Neural cell (in vitro differentiated cells): ENCODE measurements around the gene TFPT. TPM values are rescaled to one million over a fixed set of nuclear protein-coding genes. Genes with fewer than 3 reads are reported as not detected.

ENCODE experiments used
- H2AFZ ChIP-seq: fragments of 200-600, 300-800 bp; sonication (generic), shearing (Covaris generic); 2 replicates; pipeline ENCODE4 v1.6.0; 2014; ENCODE audit warnings: low read depth, mild to moderate bottlenecking, antibody characterized with exemption, low read length, moderate library complexity
- H3F3A ChIP-seq: fragments of 200-600 bp; shearing (Covaris generic); 2 replicates; pipeline ENCODE4 v1.6.1; 2016; ENCODE audit warnings: mild to moderate bottlenecking, moderate library complexity, mixed read lengths, antibody characterized with exemption, low read length; ENCODE audit not compliant: insufficient read depth, poor library complexity, severe bottlenecking
- H3K27ac ChIP-seq: fragments of 200-600, 300-800 bp; sonication (generic), shearing (Covaris generic); 2 replicates; pipeline ENCODE4 v1.5.1; 2014; ENCODE audit warnings: mild to moderate bottlenecking, low read length, moderate library complexity
- H3K27me3 ChIP-seq: fragments of 300-800, 200-600 bp; sonication (generic), shearing (Covaris generic); 2 replicates; pipeline ENCODE4 v1.6.0; 2014; ENCODE audit warnings: mild to moderate bottlenecking, low read depth, low read length, moderate library complexity; ENCODE audit not compliant: insufficient read depth
- H3K36me3 ChIP-seq: fragments of 300-800, 200-600 bp; sonication (generic), shearing (Covaris generic); 2 replicates; pipeline ENCODE4 v1.5.1; 2014; ENCODE audit warnings: mild to moderate bottlenecking, antibody characterized with exemption, low read length, moderate library complexity; ENCODE audit not compliant: insufficient read depth
- H3K4me2 ChIP-seq: fragments of 300-800, 200-600 bp; sonication (generic), shearing (Covaris generic); 2 replicates; pipeline ENCODE4 v1.6.0; 2014; ENCODE audit warnings: mild to moderate bottlenecking, low read length
- H3K4me3 ChIP-seq: fragments of 300-800, 200-600 bp; sonication (generic), shearing (Covaris generic); 2 replicates; pipeline ENCODE4 v1.5.1; 2014; ENCODE audit warnings: mild to moderate bottlenecking, low read length, moderate library complexity
- H3K79me2 ChIP-seq: fragments of 200-600 bp; shearing (Covaris generic); replicated peaks from 2 replicates; pipeline ENCODE4 v1.6.0; 2014; ENCODE audit warnings: mild to moderate bottlenecking, low read length, moderate library complexity; ENCODE audit not compliant: insufficient read depth
- H3K9ac ChIP-seq: fragments of 300-800, 200-600 bp; sonication (generic), shearing (Covaris generic); 2 replicates; pipeline ENCODE4 v1.6.1; 2016; ENCODE audit warnings: mild to moderate bottlenecking, low read length, mixed read lengths
- H3K9me2 ChIP-seq: fragments of 200-600 bp; shearing (Covaris generic); 2 replicates; pipeline ENCODE4 v1.6.1; 2016; ENCODE audit warnings: mild to moderate bottlenecking, low read length, mixed read lengths; ENCODE audit not compliant: insufficient read depth
- H3K9me3 ChIP-seq: fragments of 200-600, 300-800 bp; sonication (generic), shearing (Covaris generic); 2 replicates; pipeline ENCODE4 v1.6.1; 2016; ENCODE audit warnings: mild to moderate bottlenecking, mixed run types, low read length, moderate library complexity, mixed read lengths
- H4K20me1 ChIP-seq: fragments of 200-600 bp; shearing (Covaris generic); 2 replicates; pipeline ENCODE4 v1.6.1; 2016; ENCODE audit warnings: mild to moderate bottlenecking, mixed run types; ENCODE audit not compliant: insufficient read depth
- EP300 ChIP-seq: fragments of 450-650 bp; conservative IDR thresholded peaks from 2 replicates; pipeline ENCODE4 v1.6.1; 2014; ENCODE audit warnings: antibody characterized with exemption, mild to moderate bottlenecking, moderate library complexity; ENCODE audit not compliant: poor library complexity, severe bottlenecking
- EZH2 ChIP-seq: fragments of 200-600, 300-800 bp; shearing (Covaris generic), sonication (generic); IDR thresholded peaks from 2 replicates; pipeline ENCODE4 v1.6.1; 2014; ENCODE audit warnings: antibody characterized with exemption, low read length, borderline replicate concordance, mild to moderate bottlenecking; ENCODE audit not compliant: insufficient read depth, poor library complexity, severe bottlenecking
- MXI1 ChIP-seq: fragments of 450-650 bp; conservative IDR thresholded peaks from 2 replicates; pipeline ENCODE4 v1.6.1; 2014; ENCODE audit warnings: antibody characterized with exemption, mild to moderate bottlenecking; ENCODE audit not compliant: poor library complexity, severe bottlenecking
- POLR2AphosphoS5 ChIP-seq: IDR thresholded peaks from 2 replicates; pipeline ENCODE4 v1.6.1; 2012
- RAD21 ChIP-seq: fragments of 450-650 bp; conservative IDR thresholded peaks from 2 replicates; pipeline ENCODE4 v1.6.1; 2014; ENCODE audit warnings: antibody characterized with exemption, mild to moderate bottlenecking, moderate library complexity
- SMC3 ChIP-seq: fragments of 450-650 bp; conservative IDR thresholded peaks from 2 replicates; pipeline ENCODE4 v1.6.1; 2014; ENCODE audit warnings: antibody characterized with exemption, mild to moderate bottlenecking, moderate library complexity; ENCODE audit not compliant: poor library complexity
- TAF1 ChIP-seq: IDR thresholded peaks from 2 replicates; pipeline ENCODE4 v1.6.1; 2012; ENCODE audit warnings: low read depth
- polyA minus RNA-seq: library from RNA; depleted of rRNA, polyadenylated mRNA; stranded (reverse); fragments of >200 nt; gene quantifications from 2 replicates; pipeline ENCODE4 v1.2.3, GENCODE V29; 2014
- polyA plus RNA-seq: library from polyadenylated mRNA; depleted of rRNA; stranded (reverse); fragments of >200 nt; gene quantifications from 2 replicates; pipeline ENCODE4 v1.2.3, GENCODE V29; 2014
- TF ChIP-seq, protein P1 (sequence below): fragments of 450-650 bp; IDR thresholded peaks from 2 replicates; pipeline ENCODE4 v1.5.1; 2014; ENCODE audit warnings: antibody characterized with exemption, mild to moderate bottlenecking, moderate library complexity; ENCODE audit not compliant: poor library complexity, severe bottlenecking
- TF ChIP-seq, protein P2 (sequence below): IDR thresholded peaks from 2 replicates; pipeline ENCODE4 v1.6.1; 2012; ENCODE audit warnings: borderline replicate concordance

Gene TFPT, protein sequence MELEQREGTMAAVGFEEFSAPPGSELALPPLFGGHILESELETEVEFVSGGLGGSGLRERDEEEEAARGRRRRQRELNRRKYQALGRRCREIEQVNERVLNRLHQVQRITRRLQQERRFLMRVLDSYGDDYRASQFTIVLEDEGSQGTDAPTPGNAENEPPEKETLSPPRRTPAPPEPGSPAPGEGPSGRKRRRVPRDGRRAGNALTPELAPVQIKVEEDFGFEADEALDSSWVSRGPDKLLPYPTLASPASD
- polyA plus RNA-seq (24.3 and 28.0 TPM in 2 replicates), polyA minus RNA-seq (12.0 and 12.4 TPM in 2 replicates)

DNA sequence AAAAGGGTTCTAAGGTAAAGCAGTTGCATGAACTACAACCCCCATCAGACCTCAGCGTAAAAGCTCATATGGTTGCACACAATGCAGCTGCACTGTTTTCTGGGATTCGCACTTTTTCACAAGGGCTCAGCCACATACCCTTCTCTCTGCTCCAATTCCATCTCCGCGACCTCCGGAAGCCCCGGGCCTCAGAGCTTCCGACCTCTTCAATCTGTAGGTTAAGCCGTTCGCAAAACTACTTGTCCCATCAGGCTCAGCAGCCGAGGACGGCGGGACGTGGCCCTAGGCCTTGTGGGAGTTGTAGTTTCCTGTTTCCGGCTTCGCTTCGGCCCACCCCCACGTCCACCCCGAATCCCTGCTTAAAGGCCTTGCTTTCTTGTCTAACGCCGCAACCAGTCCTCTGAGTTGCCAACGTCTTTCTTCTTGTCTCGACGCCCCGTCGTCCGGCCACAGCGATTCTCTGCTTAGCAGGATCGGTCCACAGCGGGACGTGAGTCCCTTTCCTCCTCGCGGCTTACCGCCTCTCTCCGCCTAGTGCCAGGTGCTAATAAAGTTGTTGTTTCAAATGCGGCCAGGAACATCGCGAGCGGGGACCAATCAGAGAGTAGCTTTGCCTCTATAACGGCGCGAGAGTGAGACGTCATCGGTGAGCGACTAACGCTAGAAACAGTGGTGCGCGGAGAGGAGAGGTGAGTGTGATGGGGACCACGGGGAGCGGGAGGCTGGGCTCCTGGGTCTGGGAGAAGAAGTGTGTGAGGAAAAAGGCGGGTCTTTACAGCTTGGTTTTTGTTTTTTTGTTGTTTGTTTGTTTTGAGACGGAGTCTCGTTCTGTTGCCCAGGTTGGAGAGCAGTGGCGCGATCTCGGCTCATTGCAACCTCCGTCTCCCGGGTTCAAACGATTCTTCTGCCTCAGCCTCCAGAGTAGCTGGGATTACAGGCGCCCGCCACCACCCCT, at the start of gene TFPT, which contains the start of gene PRPF31:
TFPT (minus strand) TSS at position 549 of the 955 bp plus-strand sequence; CDS start at position 161, 388 bp downstream.
PRPF31 (plus strand) TSS at position 646 of the 955 bp plus-strand sequence. CDS start 2,525 bp downstream, outside the sequence.
- peak within 1 kb of the TSS; percentile 78 for H3K4me3 ChIP-seq
- no peaks in the 10 kb centered on the region for H3K36me3 ChIP-seq
- no peaks in the 10 kb centered on the region for H4K20me1 ChIP-seq
- peak within 1 kb of the TSS; percentile 91 for H3K9ac ChIP-seq
- no peaks in the 10 kb centered on the region for H3K27me3 ChIP-seq
- H3F3A ChIP-seq, result no peaks in the 10 kb centered on the region
- peaks cover 16% of the 10 kb centered on the region for H3K79me2 ChIP-seq
- peak within 1 kb of the TSS; percentile 93 for H3K27ac ChIP-seq
- peak; percentile 80 for TF ChIP-seq EP300
- peak; percentile 96 for TF ChIP-seq POLR2AphosphoS5
- TF ChIP-seq TAF1, result peak; percentile 92
- peak; percentile 60 for TF ChIP-seq SMC3
- no peak for TF ChIP-seq EZH2
- TF ChIP-seq MXI1, result peak; percentile 96
- TF ChIP-seq RAD21, result peak; percentile 23
- TF ChIP-seq, protein P1, sequence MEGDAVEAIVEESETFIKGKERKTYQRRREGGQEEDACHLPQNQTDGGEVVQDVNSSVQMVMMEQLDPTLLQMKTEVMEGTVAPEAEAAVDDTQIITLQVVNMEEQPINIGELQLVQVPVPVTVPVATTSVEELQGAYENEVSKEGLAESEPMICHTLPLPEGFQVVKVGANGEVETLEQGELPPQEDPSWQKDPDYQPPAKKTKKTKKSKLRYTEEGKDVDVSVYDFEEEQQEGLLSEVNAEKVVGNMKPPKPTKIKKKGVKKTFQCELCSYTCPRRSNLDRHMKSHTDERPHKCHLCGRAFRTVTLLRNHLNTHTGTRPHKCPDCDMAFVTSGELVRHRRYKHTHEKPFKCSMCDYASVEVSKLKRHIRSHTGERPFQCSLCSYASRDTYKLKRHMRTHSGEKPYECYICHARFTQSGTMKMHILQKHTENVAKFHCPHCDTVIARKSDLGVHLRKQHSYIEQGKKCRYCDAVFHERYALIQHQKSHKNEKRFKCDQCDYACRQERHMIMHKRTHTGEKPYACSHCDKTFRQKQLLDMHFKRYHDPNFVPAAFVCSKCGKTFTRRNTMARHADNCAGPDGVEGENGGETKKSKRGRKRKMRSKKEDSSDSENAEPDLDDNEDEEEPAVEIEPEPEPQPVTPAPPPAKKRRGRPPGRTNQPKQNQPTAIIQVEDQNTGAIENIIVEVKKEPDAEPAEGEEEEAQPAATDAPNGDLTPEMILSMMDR, result peak; percentile 43
- TF ChIP-seq, protein P2, sequence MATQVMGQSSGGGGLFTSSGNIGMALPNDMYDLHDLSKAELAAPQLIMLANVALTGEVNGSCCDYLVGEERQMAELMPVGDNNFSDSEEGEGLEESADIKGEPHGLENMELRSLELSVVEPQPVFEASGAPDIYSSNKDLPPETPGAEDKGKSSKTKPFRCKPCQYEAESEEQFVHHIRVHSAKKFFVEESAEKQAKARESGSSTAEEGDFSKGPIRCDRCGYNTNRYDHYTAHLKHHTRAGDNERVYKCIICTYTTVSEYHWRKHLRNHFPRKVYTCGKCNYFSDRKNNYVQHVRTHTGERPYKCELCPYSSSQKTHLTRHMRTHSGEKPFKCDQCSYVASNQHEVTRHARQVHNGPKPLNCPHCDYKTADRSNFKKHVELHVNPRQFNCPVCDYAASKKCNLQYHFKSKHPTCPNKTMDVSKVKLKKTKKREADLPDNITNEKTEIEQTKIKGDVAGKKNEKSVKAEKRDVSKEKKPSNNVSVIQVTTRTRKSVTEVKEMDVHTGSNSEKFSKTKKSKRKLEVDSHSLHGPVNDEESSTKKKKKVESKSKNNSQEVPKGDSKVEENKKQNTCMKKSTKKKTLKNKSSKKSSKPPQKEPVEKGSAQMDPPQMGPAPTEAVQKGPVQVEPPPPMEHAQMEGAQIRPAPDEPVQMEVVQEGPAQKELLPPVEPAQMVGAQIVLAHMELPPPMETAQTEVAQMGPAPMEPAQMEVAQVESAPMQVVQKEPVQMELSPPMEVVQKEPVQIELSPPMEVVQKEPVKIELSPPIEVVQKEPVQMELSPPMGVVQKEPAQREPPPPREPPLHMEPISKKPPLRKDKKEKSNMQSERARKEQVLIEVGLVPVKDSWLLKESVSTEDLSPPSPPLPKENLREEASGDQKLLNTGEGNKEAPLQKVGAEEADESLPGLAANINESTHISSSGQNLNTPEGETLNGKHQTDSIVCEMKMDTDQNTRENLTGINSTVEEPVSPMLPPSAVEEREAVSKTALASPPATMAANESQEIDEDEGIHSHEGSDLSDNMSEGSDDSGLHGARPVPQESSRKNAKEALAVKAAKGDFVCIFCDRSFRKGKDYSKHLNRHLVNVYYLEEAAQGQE, result peak; percentile 91
- H3K4me2 ChIP-seq, result peak within 1 kb of the TSS; percentile 99
- H3K9me3 ChIP-seq, result no peaks in the 10 kb centered on the region
- peak within 1 kb of the TSS; percentile 46 for H2AFZ ChIP-seq
- no peaks in the 10 kb centered on the region for H3K9me2 ChIP-seq

DNA sequence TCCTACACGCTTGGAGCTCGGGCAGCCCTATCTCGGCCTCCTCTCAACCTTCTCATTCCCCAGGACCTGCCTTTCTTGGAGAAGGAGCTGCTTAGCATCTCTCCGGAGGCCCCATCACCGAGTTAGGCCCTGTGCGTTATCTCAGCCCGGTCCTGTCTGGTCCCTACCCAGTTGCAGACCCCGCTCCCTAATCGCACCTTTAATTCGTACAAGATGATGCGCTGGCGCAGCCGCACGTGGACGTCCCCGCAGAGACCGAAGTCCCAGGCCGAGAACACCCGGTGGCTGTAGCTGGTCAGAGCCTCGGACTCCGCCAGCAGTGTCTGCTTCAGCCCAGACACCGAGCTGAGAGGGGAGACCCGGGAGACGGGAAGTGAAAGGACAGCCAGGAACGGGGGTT, 49.8 kb upstream of the TFPT start:
- no peaks in the 10 kb centered on the region for H3K9me2 ChIP-seq
- no peaks in the 10 kb centered on the region for H4K20me1 ChIP-seq
- no peak overlapping the region for H3K27ac ChIP-seq
- no peak overlapping the region for H3K4me2 ChIP-seq
- no peak overlapping the region for H2AFZ ChIP-seq
- no peaks in the 10 kb centered on the region for H3K36me3 ChIP-seq
- TF ChIP-seq EZH2 (no peak), RAD21 (no peak), TAF1 (no peak), SMC3 (no peak), EP300 (no peak), MXI1 (no peak), POLR2AphosphoS5 (no peak)
- TF ChIP-seq, protein P1, result no peak
- TF ChIP-seq, protein P2, result no peak
- no peaks in the 10 kb centered on the region for H3K79me2 ChIP-seq
- no peak overlapping the region for H3K9ac ChIP-seq
- H3K27me3 ChIP-seq, result no peaks in the 10 kb centered on the region
- H3K9me3 ChIP-seq, result no peaks in the 10 kb centered on the region
- H3K4me3 ChIP-seq, result no peak overlapping the region
- no peaks in the 10 kb centered on the region for H3F3A ChIP-seq
